IMR-90 (cell line): ENCODE results near the gene MYH9. TPM values are rescaled to one million over a fixed set of nuclear protein-coding genes. Genes with fewer than 3 reads are reported as not detected.
A peak's percentile ranks its signal among the peaks of the same experiment; 100 is the strongest.

ENCODE experiments used
- ATAC-seq: fragments of 200-7000 bp; cut with Tn5 transposase; 2 replicates; pipeline ENCODE4 v1.9.1; 2020; ENCODE audit warnings: low read depth, mild to moderate bottlenecking, moderate library complexity
- BruUV-seq: library from RNA; stranded (reverse); fragments of 400-500 nt; replicated peaks from 2 replicates; lab custom pipeline; 2021; lab: Mats Ljungman, UMichigan
- CTCF ChIA-PET: fragments of 300-600 bp; formaldehyde crosslinking; extraction: SDS; loops from one replicate; lab custom pipeline; 2021; ENCODE audit warnings: antibody characterized with exemption; lab: Yijun Ruan, JAX
- POLR2A ChIA-PET: fragments of 300-600 bp; sonication (Branson Sonifier 250); formaldehyde crosslinking; loops from one replicate; lab custom pipeline; 2022; ENCODE audit warnings: antibody characterized with exemption; ENCODE audit not compliant: unreplicated experiment; lab: Charles Lee
- DNase-seq: peaks from one replicate; pipeline ENCODE4 v3.0.0; 2013
- H2AFZ ChIP-seq: replicated peaks from 2 replicates; pipeline ENCODE3; 2013; ENCODE audit warnings: low read length, mild to moderate bottlenecking; ENCODE audit not compliant: poor library complexity
- H2AK5ac ChIP-seq: 2 replicates; pipeline ENCODE4 v1.6.1; 2013; ENCODE audit warnings: low read depth, low read length, inconsistent platforms
- H2AK9ac ChIP-seq: replicated peaks from 2 replicates; pipeline ENCODE3; 2013; ENCODE audit warnings: mild to moderate bottlenecking, low read depth, low read length, moderate library complexity; ENCODE audit not compliant: poor library complexity
- H2BK120ac ChIP-seq: 2 replicates; pipeline ENCODE4 v1.6.1; 2013; ENCODE audit warnings: low read depth, low read length, inconsistent platforms
- H2BK15ac ChIP-seq: 3 replicates; pipeline ENCODE4 v1.6.1; 2013; ENCODE audit warnings: low read depth, low read length, inconsistent platforms
- H2BK20ac ChIP-seq: 2 replicates; pipeline ENCODE4 v1.6.1; 2013; ENCODE audit warnings: low read depth, mild to moderate bottlenecking, inconsistent platforms, low read length, moderate library complexity
- H2BK5ac ChIP-seq: 2 replicates; pipeline ENCODE4 v1.6.1; 2013; ENCODE audit warnings: mild to moderate bottlenecking, low read depth, low read length, inconsistent platforms; ENCODE audit not compliant: poor library complexity, severe bottlenecking
- H3K14ac ChIP-seq: replicated peaks from 2 replicates; pipeline ENCODE4 v1.6.1; 2013; ENCODE audit warnings: low read depth, low read length, inconsistent platforms
- H3K18ac ChIP-seq: 2 replicates; pipeline ENCODE4 v1.6.1; 2013; ENCODE audit warnings: low read depth, low read length, control low read depth
- H3K23ac ChIP-seq: 2 replicates; pipeline ENCODE4 v1.6.1; 2013; ENCODE audit warnings: low read depth, low read length, inconsistent platforms
- H3K27ac ChIP-seq: 2 replicates; pipeline ENCODE4 v1.5.1; 2013; ENCODE audit warnings: mild to moderate bottlenecking, control low read depth, low read length; ENCODE audit not compliant: insufficient read depth
- H3K27me3 ChIP-seq: 2 replicates; pipeline ENCODE4 v1.6.1; 2013; ENCODE audit warnings: low read length; ENCODE audit not compliant: control insufficient read depth, insufficient read depth
- H3K36me3 ChIP-seq: 2 replicates; pipeline ENCODE4 v1.6.1; 2013; ENCODE audit warnings: low read length, mixed read lengths; ENCODE audit not compliant: control insufficient read depth, insufficient read depth
- H3K4ac ChIP-seq: 2 replicates; pipeline ENCODE4 v1.6.1; 2013; ENCODE audit warnings: low read depth, low read length, inconsistent platforms
- H3K4me1 ChIP-seq: 2 replicates; pipeline ENCODE4 v1.6.1; 2013; ENCODE audit warnings: low read length, mixed read lengths; ENCODE audit not compliant: control insufficient read depth, insufficient read depth
- H3K4me2 ChIP-seq: 2 replicates; pipeline ENCODE4 v1.6.1; 2013; ENCODE audit warnings: low read depth, mild to moderate bottlenecking, control low read depth, low read length, moderate library complexity
- H3K4me3 ChIP-seq: 2 replicates; pipeline ENCODE4 v1.5.1; 2013; ENCODE audit warnings: low read depth, mild to moderate bottlenecking, control low read depth, low read length, moderate library complexity; ENCODE audit not compliant: insufficient read depth
- H3K56ac ChIP-seq: 2 replicates; pipeline ENCODE4 v1.6.1; 2013; ENCODE audit warnings: low read length, inconsistent platforms; ENCODE audit not compliant: insufficient read depth; ENCODE audit errors: extremely low read depth
- H3K79me1 ChIP-seq, 2 experiments: 2 replicates each; pipeline ENCODE4 v1.6.1; 2013; ENCODE audit warnings: low read length in 2 of 2, inconsistent platforms in 1 of 2, low read depth in 1 of 2
- H3K9ac ChIP-seq: 2 replicates; pipeline ENCODE4 v1.6.1; 2013; ENCODE audit warnings: low read depth, low read length, control low read depth
- H3K9me1 ChIP-seq: 2 replicates; pipeline ENCODE4 v1.6.1; 2013; ENCODE audit warnings: low read length, inconsistent platforms; ENCODE audit not compliant: insufficient read depth
- H3K9me3 ChIP-seq: 2 replicates; pipeline ENCODE4 v1.6.1; 2013; ENCODE audit warnings: low read length; ENCODE audit not compliant: control insufficient read depth, insufficient read depth
- H4K20me1 ChIP-seq: 2 replicates; pipeline ENCODE4 v1.6.1; 2013; ENCODE audit warnings: low read length, inconsistent platforms; ENCODE audit not compliant: insufficient read depth
- H4K5ac ChIP-seq: 2 replicates; pipeline ENCODE4 v1.6.1; 2013; ENCODE audit warnings: mild to moderate bottlenecking, low read depth, low read length, control low read depth
- H4K8ac ChIP-seq, 2 experiments: 2 replicates each; pipeline ENCODE4 v1.6.1; 2013; ENCODE audit warnings: low read depth in 2 of 2, low read length in 2 of 2, control low read depth in 1 of 2, inconsistent platforms in 1 of 2
- H4K91ac ChIP-seq: 2 replicates; pipeline ENCODE4 v1.6.1; 2013; ENCODE audit warnings: low read depth, low read length, inconsistent platforms; ENCODE audit not compliant: insufficient read depth
- BHLHE40 ChIP-seq: fragments of 150-350 bp; IDR thresholded peaks from 2 replicates; pipeline ENCODE4 v1.6.1; 2016; ENCODE audit warnings: mild to moderate bottlenecking, low read depth, low read length
- CEBPB ChIP-seq: IDR thresholded peaks from 2 replicates; pipeline ENCODE4 v1.6.1; 2012; ENCODE audit warnings: low read depth, low read length, improper control_type of control experiment
- CHD1 ChIP-seq: IDR thresholded peaks from 2 replicates; pipeline ENCODE4 v1.6.1; 2012; ENCODE audit warnings: low read depth, low read length, improper control_type of control experiment
- ELK1 ChIP-seq: fragments of 150-350 bp; IDR thresholded peaks from 2 replicates; pipeline ENCODE4 v1.6.1; 2016; ENCODE audit warnings: low read depth, mild to moderate bottlenecking, low read length, moderate library complexity, borderline replicate concordance
- FOS ChIP-seq: fragments of 150-350 bp; IDR thresholded peaks from 2 replicates; pipeline ENCODE4 v1.6.1; 2016; ENCODE audit warnings: low read depth, low read length
- MAFK ChIP-seq: IDR thresholded peaks from 2 replicates; pipeline ENCODE4 v1.6.1; 2012; ENCODE audit warnings: low read depth, low read length, improper control_type of control experiment
- MAZ ChIP-seq: IDR thresholded peaks from 2 replicates; pipeline ENCODE4 v1.6.1; 2012; ENCODE audit warnings: low read depth, mild to moderate bottlenecking, low read length, improper control_type of control experiment, moderate library complexity, borderline replicate concordance
- MXI1 ChIP-seq: IDR thresholded peaks from 2 replicates; pipeline ENCODE4 v1.6.1; 2012; ENCODE audit warnings: low read depth, mild to moderate bottlenecking, low read length, moderate library complexity, borderline replicate concordance
- NFE2L2 ChIP-seq: fragments of 150-350 bp; IDR thresholded peaks from 2 replicates; pipeline ENCODE4 v1.6.1; 2016; ENCODE audit warnings: low read depth, mild to moderate bottlenecking, low read length
- POLR2A ChIP-seq: IDR thresholded peaks from 2 replicates; pipeline ENCODE4 v1.6.1; 2012; ENCODE audit warnings: mild to moderate bottlenecking, low read depth, low read length
- RAD21 ChIP-seq: IDR thresholded peaks from 2 replicates; pipeline ENCODE4 v1.6.1; 2012; ENCODE audit warnings: low read length, improper control_type of control experiment
- RCOR1 ChIP-seq: IDR thresholded peaks from 2 replicates; pipeline ENCODE4 v1.6.1; 2012; ENCODE audit warnings: mild to moderate bottlenecking, low read length, improper control_type of control experiment; ENCODE audit not compliant: insufficient replicate concordance
- RFX5 ChIP-seq: IDR thresholded peaks from 2 replicates; pipeline ENCODE4 v1.8.0; 2012; ENCODE audit warnings: low read depth, mild to moderate bottlenecking, low read length, moderate library complexity
- SMC3 ChIP-seq: fragments of 150-350 bp; IDR thresholded peaks from 2 replicates; pipeline ENCODE4 v1.6.1; 2016; ENCODE audit warnings: low read depth, mild to moderate bottlenecking, antibody characterized with exemption, low read length, moderate library complexity
- USF2 ChIP-seq: fragments of 150-350 bp; IDR thresholded peaks from 2 replicates; pipeline ENCODE4 v1.6.1; 2017; ENCODE audit warnings: mild to moderate bottlenecking, antibody characterized with exemption, low read length, low read depth
- WGBS, 2 experiments: methylation state at CpG; one replicate each; pipeline versions ENCODE4 v1.1.5 to v1.1.7; 2013; ENCODE audit warnings: missing lambda C conversion rate in 2 of 2; ENCODE audit not compliant: insufficient read length in 1 of 2; ENCODE audit errors: extremely low coverage in 2 of 2; 5-methylcytosine and 5-hydroxymethylcytosine counted together
- dilution Hi-C: fragments of 300-500 bp; cut with HindIII; formaldehyde crosslinking; loops from one replicate; pipeline ENCODE4 v1.14.3; 2018; ENCODE audit warnings: low sequenced_read_pairs; ENCODE audit not compliant: unreplicated experiment
- in situ Hi-C: fragments of 300-500 bp; cut with MboI; formaldehyde crosslinking; loops from 3 replicates; pipeline ENCODE4 v1.14.3; 2019; ENCODE audit warnings: low sequenced_read_pairs, inconsistent platforms, mixed read lengths
- intact Hi-C: fragments of 100-400 bp; cut with micrococcal nuclease; formaldehyde crosslinking; loops from 2 replicates; pipeline ENCODE4 v1.10.0; 2022
- polyA plus RNA-seq, 3 experiments: library from polyadenylated mRNA; depleted of rRNA; stranded (reverse); fragments of >200 nt; gene quantifications; 2 replicates each; pipeline ENCODE4 v1.2.3, GENCODE V29; 2012; ENCODE audit warnings: low replicate concordance in 1 of 3
- total RNA-seq: library from RNA; depleted of rRNA; stranded (reverse); fragments of >200 nt; gene quantifications from 2 replicates; pipeline ENCODE4 v1.2.3, GENCODE V29; 2012
- TF ChIP-seq, protein P1 (sequence below): conservative IDR thresholded peaks from 2 replicates; pipeline ENCODE4 v1.5.1; 2012; ENCODE audit warnings: mild to moderate bottlenecking, low read depth, low read length, improper control_type of control experiment

Gene MYH9
- total and polyA plus RNA-seq, 2 of the 4 experiments (the other 2 are of a cell fraction), result 475 to 554 TPM

GRCh38 chr22:36315325-36315724 is 72.4 kb downstream of the MYH9 start:
- intact Hi-C loops, result no loop called here
- Histone ChIP-seq H3K4me3 (no peak overlapping the region), H4K5ac (no peak overlapping the region), H2BK15ac (no peak overlapping the region), H3K79me1 (peaks cover 59 to 91% of the 10 kb centered on the region in 2 experiments), H4K8ac (no peak overlapping the region), H4K91ac (no peak overlapping the region), H3K27ac (no peak overlapping the region), H3K23ac (no peak overlapping the region), H2BK5ac (peak overlapping the region; percentile 11), H3K36me3 (peaks cover 92% of the 10 kb centered on the region), H4K20me1 (peaks cover 82% of the 10 kb centered on the region), H3K18ac (no peak overlapping the region), H3K56ac (no peak overlapping the region), H3K4me2 (no peak overlapping the region), H3K4me1 (no peaks in the 10 kb centered on the region), H2BK20ac (no peak overlapping the region), H3K9ac (no peak overlapping the region), H3K4ac (no peak overlapping the region), H3K9me1 (peaks cover 7% of the 10 kb centered on the region; the same call in 1 of the 2 replicates), H2AK9ac (no peak overlapping the region), H2AK5ac (no peak overlapping the region), H3K27me3 (no peaks in the 10 kb centered on the region), H2AFZ (no peak overlapping the region), H3K14ac (no peak overlapping the region), H3K9me3 (no peaks in the 10 kb centered on the region), H2BK120ac (no peak overlapping the region)
- no TSS peak for BruUV-seq
- CTCF ChIA-PET, result interaction anchor here (0.6 kb wide), 1 partner anchor 24 kb away, joined by 3 read pairs; no protein-coding TSS in a partner anchor
- POLR2A ChIA-PET, result no interaction called here
- in situ Hi-C loops, result no loop called here
- TF ChIP-seq RCOR1, result no peak
- TF ChIP-seq SMC3, result no peak
- TF ChIP-seq MXI1, result no peak
- TF ChIP-seq CEBPB, result no peak
- no peak for TF ChIP-seq POLR2A
- no peak for TF ChIP-seq FOS
- no peak for TF ChIP-seq NFE2L2
- TF ChIP-seq CHD1, result no peak
- TF ChIP-seq RFX5, result no peak
- no peak for TF ChIP-seq MAZ
- no peak for TF ChIP-seq ELK1
- no peak for TF ChIP-seq RAD21
- no peak for TF ChIP-seq BHLHE40
- no peak for TF ChIP-seq USF2
- TF ChIP-seq MAFK, result no peak
- TF ChIP-seq, protein P1, sequence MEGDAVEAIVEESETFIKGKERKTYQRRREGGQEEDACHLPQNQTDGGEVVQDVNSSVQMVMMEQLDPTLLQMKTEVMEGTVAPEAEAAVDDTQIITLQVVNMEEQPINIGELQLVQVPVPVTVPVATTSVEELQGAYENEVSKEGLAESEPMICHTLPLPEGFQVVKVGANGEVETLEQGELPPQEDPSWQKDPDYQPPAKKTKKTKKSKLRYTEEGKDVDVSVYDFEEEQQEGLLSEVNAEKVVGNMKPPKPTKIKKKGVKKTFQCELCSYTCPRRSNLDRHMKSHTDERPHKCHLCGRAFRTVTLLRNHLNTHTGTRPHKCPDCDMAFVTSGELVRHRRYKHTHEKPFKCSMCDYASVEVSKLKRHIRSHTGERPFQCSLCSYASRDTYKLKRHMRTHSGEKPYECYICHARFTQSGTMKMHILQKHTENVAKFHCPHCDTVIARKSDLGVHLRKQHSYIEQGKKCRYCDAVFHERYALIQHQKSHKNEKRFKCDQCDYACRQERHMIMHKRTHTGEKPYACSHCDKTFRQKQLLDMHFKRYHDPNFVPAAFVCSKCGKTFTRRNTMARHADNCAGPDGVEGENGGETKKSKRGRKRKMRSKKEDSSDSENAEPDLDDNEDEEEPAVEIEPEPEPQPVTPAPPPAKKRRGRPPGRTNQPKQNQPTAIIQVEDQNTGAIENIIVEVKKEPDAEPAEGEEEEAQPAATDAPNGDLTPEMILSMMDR, result no peak
- DNase-seq (no peak), ATAC-seq (no peak)
- WGBS, 2 experiments, result no CpG with 5 or more reads among the region's 7 CpGs
- dilution Hi-C loops, result no loop called here
